Measurements from ENCODE around the gene SNX25.
"Not testable (repeated sequence)": the region's sequence is repeated elsewhere in the genome, so short reads cannot be mapped to it uniquely, and the experiment has no call there.

SNX25 gene

GRCh38 chr4:185205073-185205472 lies 4.3 kb upstream of the SNX25 start:
- not testable (repeated sequence) for DNase-seq

DNA sequence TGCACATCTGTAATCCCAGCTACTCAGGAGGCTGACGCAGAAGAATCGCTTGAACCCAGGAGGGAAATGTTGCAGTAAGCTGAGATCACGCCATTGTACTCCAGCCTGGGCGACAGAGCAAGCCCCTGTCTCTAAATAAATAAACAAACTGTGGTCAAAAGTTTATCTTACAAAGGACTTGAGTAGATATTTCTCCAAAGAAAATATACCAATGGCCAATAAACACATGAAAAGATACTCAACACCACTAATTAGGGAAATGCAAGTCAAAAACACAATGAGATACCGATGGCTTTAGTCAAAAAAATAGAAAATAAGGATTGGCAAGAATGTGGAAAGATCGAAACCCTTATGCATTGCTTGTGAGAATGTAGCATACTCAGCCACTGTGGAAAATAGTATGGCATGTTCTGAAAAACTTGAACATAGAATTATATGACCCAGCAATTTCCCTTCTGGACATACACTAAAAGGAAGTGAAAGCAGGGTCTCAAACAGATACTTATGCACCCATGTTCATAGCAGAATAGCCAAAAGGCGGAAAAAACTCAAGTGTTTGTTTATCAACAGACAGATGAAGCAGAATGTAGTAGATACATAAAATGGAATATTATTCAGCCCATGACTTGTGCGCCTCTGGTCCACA lies 3.6 kb upstream of the SNX25 start:
- DNase-seq = no peak

GRCh38 chr4:185207466-185207865 lies 1.9 kb upstream of the SNX25 start:
- DNase-seq = no peak

DNA sequence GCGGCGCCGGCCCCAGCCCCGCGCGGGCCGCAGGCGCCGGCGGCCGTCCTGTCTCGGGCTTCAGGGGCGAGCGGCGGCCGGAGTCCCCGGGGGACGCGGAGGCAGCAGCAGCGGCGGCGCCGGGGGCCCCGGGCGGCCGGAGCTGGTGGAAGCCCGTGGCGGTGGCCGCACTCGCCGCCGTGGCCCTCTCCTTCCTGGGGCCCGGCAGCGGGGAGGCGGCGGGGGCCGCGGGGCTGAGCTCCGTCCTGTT lies 379 bp downstream of the SNX25 start:
- not testable (repeated sequence) for DNase-seq

DNA sequence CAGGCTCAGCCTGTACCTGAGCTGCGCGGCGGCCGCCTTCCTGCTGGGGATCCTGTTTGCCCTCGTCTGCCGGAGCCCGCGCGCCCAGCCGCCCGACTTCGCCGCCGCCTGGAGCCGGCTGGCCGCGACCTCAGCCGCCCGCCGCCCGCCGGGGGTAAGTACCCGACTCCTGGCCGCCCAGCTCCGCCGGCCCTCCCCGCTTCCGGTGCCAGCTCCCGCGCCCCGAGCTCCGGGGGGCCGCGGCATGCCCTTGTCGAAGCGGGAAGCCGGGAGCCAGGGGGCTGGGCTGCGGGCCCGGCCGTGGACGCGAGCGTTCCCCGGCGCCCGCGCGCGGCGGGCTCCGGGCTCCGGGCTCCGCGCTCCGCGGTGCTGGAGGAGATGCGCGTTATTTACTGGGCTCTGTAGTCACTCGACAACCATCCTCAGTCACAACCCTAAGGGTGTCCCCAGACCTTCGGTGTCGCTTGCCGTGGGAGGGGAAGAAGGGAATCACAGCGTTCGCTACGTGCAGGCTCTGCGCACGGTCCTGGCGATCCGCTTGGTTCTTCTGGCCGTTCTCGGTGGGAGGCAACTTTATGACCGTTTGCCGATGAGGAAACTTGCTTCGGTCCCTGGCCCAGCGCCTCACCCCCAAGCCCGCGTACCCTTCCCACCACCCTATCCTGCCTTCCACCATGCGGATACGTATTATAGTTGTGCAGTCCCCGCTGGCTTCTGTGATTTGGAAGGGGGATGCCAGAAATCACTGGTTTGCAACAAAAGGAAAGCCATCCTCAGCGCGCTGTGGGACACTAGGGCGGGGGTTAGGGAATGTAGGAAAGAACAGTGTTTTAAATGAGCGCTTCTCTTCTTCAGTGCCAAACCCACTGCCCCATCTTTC lies 944 bp downstream of the SNX25 start:
- peak; percentile 28 for DNase-seq

DNA sequence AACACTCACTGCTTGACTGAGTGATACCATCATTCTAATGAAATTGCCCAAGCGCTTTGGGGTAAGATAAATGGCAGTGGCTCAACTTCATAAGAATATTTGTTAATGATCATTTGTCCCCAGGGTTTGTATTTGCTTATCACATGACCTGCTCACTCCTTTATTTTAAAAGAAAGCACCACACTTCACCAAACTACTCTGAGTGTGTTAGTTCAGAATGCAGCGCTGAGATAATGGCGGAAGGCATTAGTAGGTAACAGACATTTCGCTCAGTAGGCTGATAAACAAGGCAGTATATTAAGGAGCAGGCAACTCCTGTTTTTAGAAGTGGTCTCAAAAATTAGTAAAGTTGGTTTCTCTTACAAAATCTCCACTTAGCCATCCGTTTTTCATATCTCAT lies 1.6 kb downstream of the SNX25 start:
- DNase-seq = no peak

- no peak for DNase-seq
Observed at GRCh38 chr4:185211641-185212040, 2.2 kb downstream of the SNX25 start.

DNA sequence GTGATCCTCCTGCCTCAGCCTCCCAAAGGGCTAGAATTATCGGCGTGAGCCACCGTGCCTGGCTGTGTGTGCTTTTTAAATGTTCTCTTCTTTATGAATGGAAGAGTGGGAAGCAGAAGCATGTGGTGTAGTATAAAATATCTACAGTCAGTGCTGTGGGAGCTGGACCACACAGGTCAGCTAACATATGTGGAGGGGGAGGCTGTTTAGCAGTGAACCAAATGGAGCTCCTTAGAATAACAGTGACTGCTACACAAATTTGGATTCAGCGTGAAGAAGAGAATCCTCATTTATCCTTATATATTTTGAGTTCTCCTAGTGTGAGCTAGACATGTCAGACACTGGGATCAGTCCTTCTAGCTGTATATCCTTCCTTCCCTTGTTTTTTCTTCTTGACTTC lies 3.2 kb downstream of the SNX25 start:
- no peak for DNase-seq

GRCh38 chr4:185213877-185214276 lies 4.5 kb downstream of the SNX25 start:
- DNase-seq = no peak

DNA sequence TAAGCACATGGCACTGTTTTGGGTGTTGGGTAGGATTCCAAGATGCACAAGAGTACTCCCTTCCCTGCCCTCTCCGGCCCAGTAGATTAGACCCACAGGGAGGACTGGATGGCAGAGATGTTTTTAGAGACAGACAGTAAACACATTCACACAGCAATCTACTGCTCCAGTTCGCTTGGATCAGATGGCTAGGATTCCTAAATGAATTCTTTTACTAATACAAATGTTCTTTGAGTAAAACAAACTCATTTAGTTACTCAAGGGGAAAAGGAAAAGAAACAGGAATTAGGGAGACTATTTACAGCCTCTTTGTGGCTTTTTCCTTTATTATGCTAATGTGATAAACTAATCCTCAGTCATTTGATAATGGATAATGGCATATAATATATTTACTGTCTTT lies 5.9 kb downstream of the SNX25 start:
- DNase-seq = no peak

DNA sequence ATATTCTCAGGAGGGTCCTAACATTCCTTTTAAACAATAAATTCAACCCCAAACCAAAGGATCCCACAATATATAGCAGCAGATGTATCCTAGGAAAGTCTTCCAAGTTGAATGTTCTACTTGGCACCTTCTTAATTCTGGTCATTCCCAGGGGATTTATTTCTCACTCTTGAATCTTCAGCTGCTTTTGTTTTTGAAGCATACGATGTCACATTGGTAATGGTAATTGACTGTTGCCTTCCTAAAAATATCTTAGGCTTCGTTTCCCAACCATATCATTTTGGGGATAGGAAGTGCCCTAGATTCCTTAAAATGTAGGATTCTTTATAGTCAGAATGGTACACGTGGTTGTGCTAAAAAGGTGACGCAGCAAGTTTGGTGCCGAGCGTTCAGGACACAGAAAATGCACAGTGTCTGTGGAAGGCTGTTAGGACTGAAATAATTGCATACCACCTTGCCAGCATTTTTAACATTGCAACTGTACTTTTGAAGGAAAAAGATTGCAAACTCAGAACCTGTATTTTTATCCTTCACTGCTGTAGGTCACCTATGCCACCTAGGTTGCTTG lies 8.1 kb downstream of the SNX25 start:
- no peak for DNase-seq

DNA sequence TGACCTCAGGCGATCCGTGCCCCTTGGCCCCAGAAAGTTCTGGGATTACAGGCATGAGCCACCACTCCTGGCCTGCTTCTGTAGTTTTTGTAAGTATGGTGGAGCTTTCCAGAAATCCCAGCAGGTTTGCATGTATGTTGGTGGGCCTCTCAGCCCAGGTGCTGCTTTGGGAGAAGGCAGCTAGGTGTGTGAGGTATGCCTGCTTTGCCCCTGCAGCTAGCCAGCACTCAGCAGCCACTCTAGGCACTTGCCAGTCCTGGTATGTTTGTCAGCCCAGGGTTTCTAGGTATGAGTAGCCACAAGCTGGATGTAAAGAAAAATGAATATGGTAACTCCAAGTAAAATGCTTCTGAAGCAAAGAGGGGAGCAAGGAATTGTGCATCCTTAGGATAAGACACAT lies 8.9 kb downstream of the SNX25 start:
- DNase-seq = no peak

GRCh38 chr4:185219551-185220344 lies 10.3 kb downstream of the SNX25 start:
- no peak for DNase-seq

GRCh38 chr4:185221491-185221890 lies 12.1 kb downstream of the SNX25 start:
- DNase-seq = no peak

GRCh38 chr4:185221912-185222311 lies 12.5 kb downstream of the SNX25 start:
- no peak for DNase-seq

GRCh38 chr4:185222598-185222997 lies 13.2 kb downstream of the SNX25 start:
- DNase-seq = no peak

DNA sequence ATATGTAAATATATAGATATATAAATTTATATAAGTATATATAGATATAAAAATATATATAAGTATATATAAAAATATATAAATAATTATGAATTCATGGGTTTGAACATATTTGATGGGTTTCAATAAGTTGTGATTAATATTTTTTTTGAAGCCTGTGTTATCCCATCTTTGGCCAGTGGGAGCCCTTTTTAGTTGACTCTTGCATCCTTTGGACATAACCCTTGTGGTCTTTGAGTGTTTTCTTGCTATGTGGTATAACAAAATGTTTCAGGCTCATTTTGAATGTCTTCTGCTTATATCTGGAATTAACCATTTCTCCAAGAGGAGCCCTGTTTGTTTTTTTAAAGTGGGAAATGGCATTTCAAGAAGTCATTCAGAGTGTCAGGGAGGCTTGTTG lies 15.2 kb downstream of the SNX25 start:
- no peak for DNase-seq

- no peak for DNase-seq
Observed at GRCh38 chr4:185225940-185226339, 16.5 kb downstream of the SNX25 start.

DNA sequence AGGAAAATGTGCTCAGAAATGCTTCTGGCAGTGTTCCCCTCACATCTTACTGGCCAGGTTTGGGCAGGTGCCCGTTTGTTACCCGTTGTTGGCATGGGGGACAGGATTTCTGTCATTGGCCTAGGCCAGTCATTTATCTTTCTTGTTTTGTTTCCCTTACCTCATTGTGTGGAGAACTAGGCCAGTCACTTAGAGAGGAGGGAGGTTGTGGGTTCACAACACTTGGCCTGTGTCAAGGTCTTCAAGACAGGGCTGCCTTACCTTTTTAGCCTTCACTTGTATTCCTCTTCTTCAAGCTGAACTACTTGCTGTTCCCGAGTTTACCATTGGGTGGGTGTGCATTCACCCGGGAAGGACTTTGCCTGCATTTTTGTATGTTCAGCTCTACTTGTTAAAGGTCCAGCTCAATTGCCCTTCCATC lies 17.7 kb downstream of the SNX25 start:
- peak; percentile 1 for DNase-seq

DNA sequence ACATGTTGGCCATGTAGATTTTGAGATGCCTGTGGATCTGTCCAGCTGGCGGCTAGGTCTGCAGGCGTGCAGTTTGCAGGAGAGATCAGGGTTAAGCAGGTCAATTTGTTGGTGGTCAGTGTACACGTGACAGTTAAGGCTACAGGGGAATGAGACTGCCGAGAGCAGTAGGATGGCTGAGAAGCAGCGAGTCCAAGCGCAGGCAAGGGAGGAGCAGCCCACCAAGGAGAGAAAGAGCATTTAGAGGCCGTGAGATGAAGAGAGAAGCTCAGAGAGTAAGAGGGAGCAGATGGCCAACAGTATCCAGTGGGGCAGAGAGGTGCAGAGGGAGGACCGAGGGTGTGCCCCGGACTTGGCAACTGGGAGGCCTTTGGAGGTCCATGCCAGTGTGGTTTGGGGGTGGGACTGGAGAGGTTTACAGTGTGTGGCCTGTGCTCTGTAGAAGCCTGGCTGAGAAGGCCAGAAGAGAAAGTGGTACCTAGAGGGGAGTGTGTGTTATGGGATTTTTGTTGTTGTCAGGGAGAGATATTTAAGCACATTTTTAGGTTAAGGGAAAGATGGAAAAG lies 18.4 kb downstream of the SNX25 start:
- no peak for DNase-seq

- no peak for DNase-seq
Observed at GRCh38 chr4:185229021-185229818, 19.8 kb downstream of the SNX25 start.

DNA sequence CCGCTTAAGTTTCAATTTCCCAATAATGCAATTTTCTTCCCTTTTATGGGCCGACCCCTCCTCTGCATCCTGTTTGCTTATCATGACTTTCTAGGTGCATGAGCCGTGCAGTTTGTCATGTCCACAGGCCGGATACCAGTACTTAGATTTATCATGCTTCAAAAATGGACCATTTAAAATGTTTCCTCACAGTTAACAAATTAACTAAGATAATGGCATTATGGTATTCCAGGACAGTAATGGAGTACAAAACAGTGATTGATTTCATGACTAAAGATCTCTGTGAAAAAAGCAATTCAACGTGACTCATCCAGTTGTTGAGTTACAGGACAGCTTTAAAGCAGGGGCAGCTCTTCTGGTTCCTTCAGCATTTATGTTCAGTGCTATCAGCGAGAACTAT lies 23.0 kb downstream of the SNX25 start:
- DNase-seq = no peak

All from NCI-H1092 treated with DMSO at 0.1 percent for 48 hours (cell line).